Adrenal gland (tissue), 5 donors: ENCODE data around the gene COMT.

ENCODE experiments used
- POLR2A ChIP-seq, 2 donors: fragments of 450-650 bp; IDR thresholded peaks; one replicate each; pipeline ENCODE4 v1.6.1; 2017; ENCODE audit warnings: antibody characterized with exemption in 2 of 2, mild to moderate bottlenecking in 2 of 2, moderate library complexity in 1 of 2
- TF ChIP-seq, protein P1 (sequence below), 6 experiments: fragments of 450-650 bp in 4 of 6; fragments of 200-600 bp in 2 of 6; sonication (generic) in 1 of 6; IDR thresholded peaks; 1 replicate in 5 of 6; 2 replicates in 1 of 6; pipeline versions ENCODE4 v1.5.1 to v1.8.0; 2016 to 2021; ENCODE audit warnings: antibody characterized with exemption in 6 of 6, mild to moderate bottlenecking in 2 of 6, moderate library complexity in 1 of 6
- donor health status: DM: no; HTN: no; CAD: no.

DNA sequence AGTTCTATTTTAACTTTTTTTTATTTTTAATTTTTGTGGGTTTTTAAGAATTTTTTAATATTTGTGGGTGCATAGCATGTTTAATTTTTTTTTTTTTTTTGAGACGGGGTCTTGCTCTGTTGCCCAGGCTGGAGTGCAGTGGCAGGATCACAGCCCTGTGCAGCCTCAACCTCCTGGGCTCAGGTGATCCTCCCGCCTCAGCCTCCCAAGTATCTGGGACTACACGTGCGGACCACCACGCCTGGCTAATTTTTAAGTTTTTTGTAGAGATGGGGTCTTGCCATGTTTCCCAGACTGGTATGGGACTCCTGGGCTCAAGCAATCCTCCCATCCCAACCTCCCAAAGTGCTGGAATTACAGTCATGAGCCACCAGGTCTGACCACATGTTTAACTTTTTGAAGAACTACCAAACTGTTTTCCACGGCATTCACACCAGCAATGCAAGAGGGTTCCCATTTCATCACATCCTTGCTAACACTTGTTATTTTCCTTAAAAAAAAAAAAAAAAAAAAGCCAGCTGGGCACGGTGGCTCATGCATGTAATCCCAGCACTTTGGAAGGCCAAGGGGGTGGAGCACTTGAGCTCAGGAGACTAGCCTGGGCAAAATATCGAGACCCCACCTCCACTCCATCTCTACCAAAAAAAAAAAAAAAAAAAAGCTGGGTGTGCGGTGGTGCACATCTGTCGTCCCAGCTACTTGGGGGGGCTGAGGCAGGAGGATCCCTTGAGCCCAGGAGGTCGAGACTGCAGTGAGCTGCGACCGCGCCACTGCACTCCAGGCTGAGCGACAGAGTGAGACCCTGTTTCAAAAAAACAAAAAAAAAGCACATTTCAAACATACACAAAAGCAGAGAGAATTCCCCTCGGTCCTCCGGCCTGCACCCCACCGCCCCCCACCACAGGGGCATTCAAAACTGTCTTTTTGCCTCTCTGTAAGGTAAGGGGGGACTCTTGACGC, 16.8 kb downstream of the COMT start:
- TF ChIP-seq, protein P1, sequence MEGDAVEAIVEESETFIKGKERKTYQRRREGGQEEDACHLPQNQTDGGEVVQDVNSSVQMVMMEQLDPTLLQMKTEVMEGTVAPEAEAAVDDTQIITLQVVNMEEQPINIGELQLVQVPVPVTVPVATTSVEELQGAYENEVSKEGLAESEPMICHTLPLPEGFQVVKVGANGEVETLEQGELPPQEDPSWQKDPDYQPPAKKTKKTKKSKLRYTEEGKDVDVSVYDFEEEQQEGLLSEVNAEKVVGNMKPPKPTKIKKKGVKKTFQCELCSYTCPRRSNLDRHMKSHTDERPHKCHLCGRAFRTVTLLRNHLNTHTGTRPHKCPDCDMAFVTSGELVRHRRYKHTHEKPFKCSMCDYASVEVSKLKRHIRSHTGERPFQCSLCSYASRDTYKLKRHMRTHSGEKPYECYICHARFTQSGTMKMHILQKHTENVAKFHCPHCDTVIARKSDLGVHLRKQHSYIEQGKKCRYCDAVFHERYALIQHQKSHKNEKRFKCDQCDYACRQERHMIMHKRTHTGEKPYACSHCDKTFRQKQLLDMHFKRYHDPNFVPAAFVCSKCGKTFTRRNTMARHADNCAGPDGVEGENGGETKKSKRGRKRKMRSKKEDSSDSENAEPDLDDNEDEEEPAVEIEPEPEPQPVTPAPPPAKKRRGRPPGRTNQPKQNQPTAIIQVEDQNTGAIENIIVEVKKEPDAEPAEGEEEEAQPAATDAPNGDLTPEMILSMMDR (IDR thresholded peaks at IDR 0.05), result peak in 1 of 6 experiments; percentile 7
- no peak for TF ChIP-seq POLR2A (IDR thresholded peaks at IDR 0.05)
